ENCODE data around the gene AQP6.

DNA sequence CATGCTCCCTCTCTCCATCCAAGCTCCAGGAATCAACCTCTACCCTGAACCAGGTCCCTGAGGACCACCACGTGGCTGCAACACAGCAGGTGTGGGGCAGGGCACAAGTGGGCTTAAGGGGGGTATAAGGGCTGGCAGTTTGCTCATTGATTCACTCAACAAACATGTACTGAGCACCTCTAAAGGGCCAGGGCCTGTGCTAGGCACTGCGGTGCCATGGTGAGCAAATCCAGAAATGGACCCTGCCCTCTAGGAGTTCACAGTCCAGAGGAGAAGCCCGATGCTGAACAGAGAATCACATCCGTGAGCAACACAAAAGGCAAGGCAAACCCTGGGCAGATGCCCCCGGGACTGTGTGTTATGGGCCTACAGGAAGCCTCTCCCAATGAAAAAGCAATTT is 28.7 kb upstream of the AQP6 start:
- no peak for TF ChIP-seq POLR2A (IDR thresholded peaks at IDR 0.05; ENCODE audit: low read depth, low read length)
- no peak for TF ChIP-seq POLR2AphosphoS5 (IDR thresholded peaks at IDR 0.05; ENCODE audit: low read depth, low read length)
- no peak for TF ChIP-seq TAF1 (IDR thresholded peaks at IDR 0.05; ENCODE audit: low read depth, low read length)
- TF ChIP-seq SPI1 (IDR thresholded peaks at IDR 0.05; ENCODE audit: low read depth, low read length) = no peak
- TF ChIP-seq POU2F2 (IDR thresholded peaks at IDR 0.05; ENCODE audit: low read depth, low read length) = no peak
- TF ChIP-seq PAX5 (IDR thresholded peaks at IDR 0.05; ENCODE audit: insufficient read depth, low read length, severe bottlenecking) = no peak

Measured in GM12891 (cell line).